HepG2 (cell line): ENCODE results near the gene MGARP. TPM values are rescaled to one million over a fixed set of nuclear protein-coding genes. Genes with fewer than 3 reads are reported as not detected.

Source experiments
- BHLHE40 ChIP-seq: IDR thresholded peaks from 2 replicates; pipeline ENCODE4 v1.6.1; 2011; ENCODE audit warnings: low read length, improper control_type of control experiment
- CBX5 ChIP-seq: sonication (generic); formaldehyde crosslinking; IDR thresholded peaks from 2 replicates; pipeline ENCODE4 v1.4.0; 2020; ENCODE audit warnings: missing genetic modification reagents, borderline replicate concordance
- ELF3 ChIP-seq: IDR thresholded peaks from 2 replicates; pipeline ENCODE4 v1.6.1; 2016; ENCODE audit warnings: missing genetic modification reagents, missing compliant biosample characterization
- ERF ChIP-seq: IDR thresholded peaks from 2 replicates; pipeline ENCODE4 v1.6.1; 2018; ENCODE audit warnings: missing biosample characterization, missing genetic modification reagents
- GATAD2A ChIP-seq: IDR thresholded peaks from 2 replicates; pipeline ENCODE4 v1.6.1; 2016
- GZF1 ChIP-seq: sonication (generic); formaldehyde crosslinking; IDR thresholded peaks from 2 replicates; pipeline ENCODE4 v1.5.1; 2020; ENCODE audit warnings: mild to moderate bottlenecking, missing genetic modification reagents
- HDAC1 ChIP-seq: sonication (generic); formaldehyde crosslinking; IDR thresholded peaks from 2 replicates; pipeline ENCODE4 v1.5.1; 2020; ENCODE audit warnings: mild to moderate bottlenecking, missing genetic modification reagents
- HOXA3 ChIP-seq: sonication (generic); formaldehyde crosslinking; IDR thresholded peaks from 2 replicates; pipeline ENCODE4 v1.5.0; 2020; ENCODE audit warnings: missing genetic modification reagents
- KDM1A ChIP-seq: IDR thresholded peaks from 2 replicates; pipeline ENCODE4 v1.6.1; 2016; ENCODE audit warnings: missing compliant biosample characterization
- MAX ChIP-seq: IDR thresholded peaks from 2 replicates; pipeline ENCODE4 v1.6.1; 2012; ENCODE audit warnings: inconsistent platforms
- MED1 ChIP-seq: sonication (generic); formaldehyde crosslinking; IDR thresholded peaks from 2 replicates; pipeline ENCODE4 v1.4.0; 2020; ENCODE audit warnings: missing genetic modification reagents
- RCOR2 ChIP-seq: IDR thresholded peaks from 2 replicates; pipeline ENCODE4 v1.6.1; 2016; ENCODE audit warnings: missing biosample characterization, missing genetic modification reagents
- RFX1 ChIP-seq: fragments of 450-650 bp; IDR thresholded peaks from 2 replicates; pipeline ENCODE4 v1.6.1; 2017
- SAP130 ChIP-seq: IDR thresholded peaks from 2 replicates; pipeline ENCODE4 v1.6.1; 2016; ENCODE audit warnings: low read depth
- SIX4 ChIP-seq: sonication (generic); formaldehyde crosslinking; IDR thresholded peaks from 2 replicates; pipeline ENCODE4 v1.4.0; 2020; ENCODE audit warnings: missing genetic modification reagents
- SOX6 ChIP-seq, 2 experiments: fragments of 450-650 bp in 1 of 2; sonication (generic) in 1 of 2; formaldehyde crosslinking in 1 of 2; IDR thresholded peaks; 2 replicates each; pipeline versions ENCODE4 v1.4.0 to v1.6.1; 2017 to 2020; ENCODE audit warnings: antibody characterized with exemption in 1 of 2, mild to moderate bottlenecking in 1 of 2, missing genetic modification reagents in 1 of 2
- TEAD3 ChIP-seq: optimal IDR thresholded peaks from 2 replicates; pipeline ENCODE3; 2016; ENCODE audit warnings: borderline replicate concordance
- XRCC5 ChIP-seq: fragments of 200-400 bp; formaldehyde crosslinking; optimal IDR thresholded peaks from 2 replicates; pipeline ENCODE3; 2017; ENCODE audit warnings: mild to moderate bottlenecking, low read length
- ZKSCAN8 ChIP-seq: IDR thresholded peaks from 2 replicates; pipeline ENCODE4 v1.6.1; 2016; ENCODE audit warnings: borderline replicate concordance, missing genetic modification reagents, missing compliant biosample characterization
- ZNF18 ChIP-seq: sonication (generic); formaldehyde crosslinking; IDR thresholded peaks from 2 replicates; pipeline ENCODE4 v1.8.0; 2022; ENCODE audit warnings: mild to moderate bottlenecking, missing genetic modification reagents; ENCODE audit not compliant: insufficient replicate concordance
- ZNF205 ChIP-seq: IDR thresholded peaks from 2 replicates; pipeline ENCODE4 v1.6.1; 2018; ENCODE audit warnings: missing biosample characterization, missing genetic modification reagents
- ZNF841 ChIP-seq: sonication (generic); formaldehyde crosslinking; IDR thresholded peaks from 2 replicates; pipeline ENCODE4 v1.8.1; 2023; ENCODE audit warnings: missing genetic modification reagents, borderline replicate concordance
- polyA plus RNA-seq, 8 experiments: library from polyadenylated mRNA; depleted of rRNA in 3 of 8; stranded (reverse) in 7 of 8; unstranded in 1 of 8; fragments of >200 nt; fragmentation: Illumina TruSeq in 4 of 8; extraction: Trizol in 4 of 8; gene quantifications; 2 replicates each; pipeline versions ENCODE4 v1.2.1 to v1.2.3, GENCODE V29; 2011 to 2016; ENCODE audit warnings: low read depth in 4 of 8, missing spikeins in 1 of 8, mixed read lengths in 1 of 8; ENCODE audit not compliant: insufficient read depth in 1 of 8
- total RNA-seq, 5 experiments: library from RNA; depleted of rRNA; stranded (reverse); fragments of >200 nt; fragmentation: Illumina TruSeq; extraction: Trizol; gene quantifications; 2 replicates each; pipeline ENCODE4 v1.2.3, GENCODE V29; 2016; ENCODE audit warnings: low read depth in 1 of 5
- TF ChIP-seq, protein P1 (sequence below): sonication (generic); formaldehyde crosslinking; IDR thresholded peaks from 2 replicates; pipeline ENCODE4 v1.5.1; 2020; ENCODE audit warnings: mild to moderate bottlenecking, missing genetic modification reagents, moderate library complexity
- TF ChIP-seq, protein P2 (sequence below): sonication (generic); formaldehyde crosslinking; IDR thresholded peaks from 2 replicates; pipeline ENCODE4 v1.5.0; 2020; ENCODE audit warnings: missing genetic modification reagents
- TF ChIP-seq, protein P3 (sequence below): IDR thresholded peaks from 2 replicates; pipeline ENCODE4 v1.6.1; 2016; ENCODE audit warnings: mild to moderate bottlenecking, missing biosample characterization, missing genetic modification reagents

MGARP gene
- total and polyA plus RNA-seq, 2 of the 13 experiments (the other 11 are each of a cell fraction or from before 2014, with no cell fraction given): 0.11 to 0.13 TPM

DNA sequence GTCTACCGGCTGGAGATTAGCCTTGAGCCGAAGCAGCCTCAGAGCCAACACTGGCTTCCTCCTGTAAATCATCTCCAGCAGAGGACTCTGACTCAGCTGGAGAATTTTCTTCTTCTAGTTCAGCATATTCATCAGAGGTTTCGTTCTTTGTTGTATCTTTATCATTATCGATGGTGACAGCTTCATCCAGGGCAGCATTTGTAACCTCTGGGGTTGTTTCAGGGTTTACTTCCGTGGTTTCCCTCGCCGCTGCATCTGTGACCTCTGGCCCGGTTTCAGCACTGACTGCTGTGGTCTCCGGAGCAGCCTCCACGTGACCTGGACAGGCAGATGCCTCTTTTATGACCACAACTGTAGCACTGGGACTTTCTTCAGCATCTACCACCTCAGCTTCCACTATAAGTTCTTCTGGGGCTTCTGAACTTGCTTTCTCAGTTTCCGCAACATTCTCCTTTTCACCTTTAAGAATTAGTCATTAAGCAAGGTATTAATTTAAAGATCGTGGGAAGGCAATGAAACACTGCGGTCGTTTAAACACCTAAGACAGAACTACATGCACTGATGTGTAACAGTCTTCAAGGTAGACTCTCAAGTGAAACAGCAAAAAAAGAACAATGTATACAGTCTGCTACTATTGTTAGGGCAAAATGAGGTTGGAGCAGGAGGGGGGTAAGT is 13.3 kb downstream of the MGARP start (continued):
- peak; percentile 42; the same call in 1 of the 2 replicates for TF ChIP-seq ZKSCAN8
- TF ChIP-seq, protein P1, sequence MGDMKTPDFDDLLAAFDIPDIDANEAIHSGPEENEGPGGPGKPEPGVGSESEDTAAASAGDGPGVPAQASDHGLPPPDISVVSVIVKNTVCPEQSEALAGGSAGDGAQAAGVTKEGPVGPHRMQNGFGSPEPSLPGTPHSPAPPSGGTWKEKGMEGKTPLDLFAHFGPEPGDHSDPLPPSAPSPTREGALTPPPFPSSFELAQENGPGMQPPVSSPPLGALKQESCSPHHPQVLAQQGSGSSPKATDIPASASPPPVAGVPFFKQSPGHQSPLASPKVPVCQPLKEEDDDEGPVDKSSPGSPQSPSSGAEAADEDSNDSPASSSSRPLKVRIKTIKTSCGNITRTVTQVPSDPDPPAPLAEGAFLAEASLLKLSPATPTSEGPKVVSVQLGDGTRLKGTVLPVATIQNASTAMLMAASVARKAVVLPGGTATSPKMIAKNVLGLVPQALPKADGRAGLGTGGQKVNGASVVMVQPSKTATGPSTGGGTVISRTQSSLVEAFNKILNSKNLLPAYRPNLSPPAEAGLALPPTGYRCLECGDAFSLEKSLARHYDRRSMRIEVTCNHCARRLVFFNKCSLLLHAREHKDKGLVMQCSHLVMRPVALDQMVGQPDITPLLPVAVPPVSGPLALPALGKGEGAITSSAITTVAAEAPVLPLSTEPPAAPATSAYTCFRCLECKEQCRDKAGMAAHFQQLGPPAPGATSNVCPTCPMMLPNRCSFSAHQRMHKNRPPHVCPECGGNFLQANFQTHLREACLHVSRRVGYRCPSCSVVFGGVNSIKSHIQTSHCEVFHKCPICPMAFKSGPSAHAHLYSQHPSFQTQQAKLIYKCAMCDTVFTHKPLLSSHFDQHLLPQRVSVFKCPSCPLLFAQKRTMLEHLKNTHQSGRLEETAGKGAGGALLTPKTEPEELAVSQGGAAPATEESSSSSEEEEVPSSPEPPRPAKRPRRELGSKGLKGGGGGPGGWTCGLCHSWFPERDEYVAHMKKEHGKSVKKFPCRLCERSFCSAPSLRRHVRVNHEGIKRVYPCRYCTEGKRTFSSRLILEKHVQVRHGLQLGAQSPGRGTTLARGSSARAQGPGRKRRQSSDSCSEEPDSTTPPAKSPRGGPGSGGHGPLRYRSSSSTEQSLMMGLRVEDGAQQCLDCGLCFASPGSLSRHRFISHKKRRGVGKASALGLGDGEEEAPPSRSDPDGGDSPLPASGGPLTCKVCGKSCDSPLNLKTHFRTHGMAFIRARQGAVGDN (CRISPR knock-in tag): peak; percentile 49; the same call in 1 of the 2 replicates
- 0 out of 2 replicates have a peak, but pooled peaks have one; percentile 21 for TF ChIP-seq HDAC1 (CRISPR knock-in tag)
- 0 out of 2 replicates have a peak, but pooled peaks have one; percentile 29 for TF ChIP-seq ZNF205
- TF ChIP-seq ZNF841 (CRISPR knock-in tag): no peak
- TF ChIP-seq GATAD2A (CRISPR knock-in tag): peak; percentile 48; the same call in 1 of the 2 replicates
- 0 out of 2 replicates have a peak, but pooled peaks have one; percentile 8 for TF ChIP-seq RCOR2 (CRISPR knock-in tag)
- TF ChIP-seq GZF1 (CRISPR knock-in tag): no peak
- TF ChIP-seq XRCC5: peak; percentile 68
- TF ChIP-seq SAP130: peak; percentile 73
- peak; percentile 11 for TF ChIP-seq TEAD3 (CRISPR knock-in tag)
- TF ChIP-seq KDM1A (CRISPR knock-in tag): no peak
- TF ChIP-seq CBX5 (CRISPR knock-in tag): no peak
- TF ChIP-seq MED1: 0 out of 2 replicates have a peak, but pooled peaks have one; percentile 22
- TF ChIP-seq, protein P2, sequence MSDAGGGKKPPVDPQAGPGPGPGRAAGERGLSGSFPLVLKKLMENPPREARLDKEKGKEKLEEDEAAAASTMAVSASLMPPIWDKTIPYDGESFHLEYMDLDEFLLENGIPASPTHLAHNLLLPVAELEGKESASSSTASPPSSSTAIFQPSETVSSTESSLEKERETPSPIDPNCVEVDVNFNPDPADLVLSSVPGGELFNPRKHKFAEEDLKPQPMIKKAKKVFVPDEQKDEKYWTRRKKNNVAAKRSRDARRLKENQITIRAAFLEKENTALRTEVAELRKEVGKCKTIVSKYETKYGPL (CRISPR knock-in tag): no peak
- TF ChIP-seq RFX1: no peak
- TF ChIP-seq HOXA3 (CRISPR knock-in tag): peak; percentile 27; the same call in 1 of the 2 replicates
- peak; percentile 60; the same call in 1 of the 2 replicates for TF ChIP-seq ELF3 (CRISPR knock-in tag)
- peak; percentile 79 for TF ChIP-seq MAX
- peak; percentile 56; the same call in 1 of the 2 replicates for TF ChIP-seq ERF (CRISPR knock-in tag)
- peak; percentile 80 for TF ChIP-seq BHLHE40
- no peak for TF ChIP-seq SOX6 (IDR thresholded peaks at IDR 0.05)
- TF ChIP-seq SOX6 (CRISPR knock-in tag; IDR thresholded peaks at IDR 0.05): peak; percentile 56
- TF ChIP-seq, protein P3, sequence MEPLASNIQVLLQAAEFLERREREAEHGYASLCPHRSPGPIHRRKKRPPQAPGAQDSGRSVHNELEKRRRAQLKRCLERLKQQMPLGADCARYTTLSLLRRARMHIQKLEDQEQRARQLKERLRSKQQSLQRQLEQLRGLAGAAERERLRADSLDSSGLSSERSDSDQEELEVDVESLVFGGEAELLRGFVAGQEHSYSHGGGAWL (CRISPR knock-in tag): 0 out of 2 replicates have a peak, but pooled peaks have one; percentile 26
- TF ChIP-seq SIX4: 0 out of 2 replicates have a peak, but pooled peaks have one; percentile 13
- TF ChIP-seq ZNF18 (CRISPR knock-in tag): no peak
